Effector memory CD4-positive, alpha-beta T cell (primary cell): ENCODE measurements around the gene SMARCC2.

Experiments
- DNase-seq, 3 donors: peaks; one replicate each; pipeline ENCODE4 v3.0.0-alpha.2; 2020
- H3K27ac ChIP-seq: 2 replicates; pipeline ENCODE4 v1.7.0; 2013; ENCODE audit warnings: mild to moderate bottlenecking, low read length, moderate library complexity; ENCODE audit not compliant: insufficient read depth, poor library complexity, severe bottlenecking
- H3K27me3 ChIP-seq: replicated peaks from 2 replicates; pipeline ENCODE4 v1.7.0; 2013; ENCODE audit warnings: mild to moderate bottlenecking, low read length; ENCODE audit not compliant: insufficient read depth, control insufficient read depth, poor library complexity, severe bottlenecking
- H3K36me3 ChIP-seq: 2 replicates; pipeline ENCODE4 v1.7.0; 2013; ENCODE audit warnings: mild to moderate bottlenecking, low read length, moderate library complexity; ENCODE audit not compliant: control insufficient read depth, insufficient read depth
- H3K4me1 ChIP-seq: 2 replicates; pipeline ENCODE4 v1.7.0; 2013; ENCODE audit warnings: low read length, mild to moderate bottlenecking; ENCODE audit not compliant: control insufficient read depth, insufficient read depth, poor library complexity, severe bottlenecking
- H3K4me3 ChIP-seq: 2 replicates; pipeline ENCODE4 v1.7.0; 2013; ENCODE audit warnings: low read length, low read depth, mild to moderate bottlenecking; ENCODE audit not compliant: insufficient read depth, poor library complexity, severe bottlenecking
- H3K9me3 ChIP-seq: 2 replicates; pipeline ENCODE4 v1.7.0; 2013; ENCODE audit warnings: mild to moderate bottlenecking, low read length, moderate library complexity; ENCODE audit not compliant: control insufficient read depth

Gene SMARCC2

DNA sequence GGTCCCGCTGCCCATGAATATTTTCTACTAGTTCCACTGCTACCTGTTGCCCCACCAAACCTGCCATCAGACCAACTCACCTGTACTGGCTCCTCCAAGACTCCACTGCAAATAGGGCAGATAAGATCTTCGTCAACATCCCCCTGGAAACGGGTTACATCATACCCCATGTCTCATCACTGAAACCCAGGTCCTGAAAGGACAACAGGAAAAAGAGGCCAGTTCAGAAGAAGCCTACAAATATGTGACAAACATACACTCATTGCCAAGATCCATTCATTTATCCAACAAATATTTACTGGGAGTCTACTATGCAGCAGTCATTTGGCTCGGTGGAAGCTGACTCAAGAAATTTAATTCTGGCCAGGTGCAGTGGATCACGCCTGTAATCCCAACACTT is 24.6 kb upstream of the SMARCC2 start:
- Histone ChIP-seq H3K4me3 (no peak overlapping the region), H3K27me3 (no peaks in the 10 kb centered on the region), H3K4me1 (no peaks in the 10 kb centered on the region), H3K9me3 (no peaks in the 10 kb centered on the region), H3K36me3 (peaks cover 52% of the 10 kb centered on the region), H3K27ac (no peak overlapping the region)
- DNase-seq, result no peak

DNA sequence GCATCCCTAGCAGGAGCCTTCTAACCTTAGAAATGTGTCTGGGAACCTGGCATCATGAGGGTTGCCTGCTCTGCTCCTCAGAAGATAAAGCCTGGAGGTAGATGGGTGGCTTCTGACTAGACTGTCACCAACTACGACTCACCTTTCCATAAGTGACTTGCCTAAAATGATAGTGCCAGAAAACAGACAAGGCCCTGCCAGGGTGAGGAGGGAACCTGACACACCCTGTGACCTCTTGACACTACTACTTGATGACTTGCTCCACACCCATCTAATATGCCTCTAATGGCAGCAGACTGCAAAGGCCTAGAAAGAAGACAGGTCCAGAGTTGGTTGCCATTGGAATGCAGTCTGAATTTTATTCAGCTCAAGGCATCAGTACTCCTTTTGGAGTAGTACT is 23.1 kb upstream of the SMARCC2 start:
- Histone ChIP-seq H3K27ac (no peak overlapping the region), H3K4me1 (no peaks in the 10 kb centered on the region), H3K4me3 (no peak overlapping the region), H3K27me3 (no peaks in the 10 kb centered on the region), H3K36me3 (peaks cover 61% of the 10 kb centered on the region), H3K9me3 (no peaks in the 10 kb centered on the region)
- no peak for DNase-seq

GRCh38 chr12:56208006-56208405 is 18.7 kb upstream of the SMARCC2 start:
- no peak for DNase-seq
- no peaks in the 10 kb centered on the region for H3K4me1 ChIP-seq
- no peaks in the 10 kb centered on the region for H3K27me3 ChIP-seq
- no peaks in the 10 kb centered on the region for H3K9me3 ChIP-seq
- H3K4me3 ChIP-seq, result no peak overlapping the region
- H3K27ac ChIP-seq, result no peak overlapping the region
- H3K36me3 ChIP-seq, result peaks cover 58% of the 10 kb centered on the region

DNA sequence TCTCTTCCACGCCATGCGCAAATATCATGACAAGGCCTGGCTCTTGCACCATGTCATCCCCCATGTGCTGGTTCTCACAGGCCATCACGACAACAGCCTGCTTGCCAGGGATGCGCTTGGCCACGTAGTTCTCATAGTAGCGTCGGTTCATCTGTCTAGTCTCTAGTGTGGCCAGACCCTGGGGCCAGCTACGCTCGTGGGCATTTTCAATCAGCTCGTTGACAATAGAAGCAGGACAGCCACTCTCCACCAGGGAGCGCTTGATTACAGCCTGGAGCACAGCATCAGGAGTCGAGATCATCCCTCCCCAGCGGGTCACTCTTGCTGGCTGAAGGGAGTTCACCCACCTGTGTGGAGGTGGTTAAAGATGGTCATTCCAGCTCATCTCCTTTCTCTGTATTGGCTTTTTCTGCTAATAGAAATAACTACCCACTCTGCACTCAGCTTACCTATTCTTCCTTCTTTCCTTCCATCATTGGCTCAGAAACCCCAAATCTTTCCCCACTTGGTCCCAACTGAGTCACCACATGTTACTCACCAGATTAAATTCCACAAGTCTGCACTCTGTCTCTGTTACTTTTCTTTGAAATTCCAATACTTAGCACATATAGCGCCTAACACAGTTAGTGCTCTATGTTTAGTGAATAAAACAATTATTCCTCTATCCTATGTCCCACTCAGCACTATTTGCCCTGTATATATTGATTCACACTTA is 17.3 kb upstream of the SMARCC2 start:
- no peaks in the 10 kb centered on the region for H3K4me1 ChIP-seq
- no peak overlapping the region for H3K4me3 ChIP-seq
- H3K9me3 ChIP-seq, result no peaks in the 10 kb centered on the region
- H3K36me3 ChIP-seq, result peaks cover 45% of the 10 kb centered on the region
- DNase-seq, result no peak
- no peak overlapping the region for H3K27ac ChIP-seq
- H3K27me3 ChIP-seq, result no peaks in the 10 kb centered on the region

DNA sequence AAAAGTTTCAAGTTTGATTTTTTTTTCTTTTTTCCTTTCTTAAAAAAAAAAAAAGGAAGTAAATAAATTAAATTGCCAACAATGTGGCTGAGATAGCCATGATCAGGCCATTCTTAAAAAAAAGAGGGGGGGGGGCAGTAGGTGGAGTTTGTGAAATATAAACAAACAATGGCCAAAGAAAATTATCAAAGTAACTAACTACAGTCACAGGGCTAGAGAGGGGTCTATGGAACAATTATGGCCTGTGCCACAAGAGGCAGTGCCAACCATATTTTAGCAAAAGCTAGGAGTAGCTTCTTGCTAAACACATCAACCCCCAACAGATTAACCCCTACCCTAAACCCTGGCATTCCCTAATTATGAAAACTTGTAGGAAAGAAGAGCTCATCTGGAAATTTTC is 16.2 kb upstream of the SMARCC2 start:
- no peaks in the 10 kb centered on the region for H3K9me3 ChIP-seq
- peaks cover 36% of the 10 kb centered on the region for H3K36me3 ChIP-seq
- no peaks in the 10 kb centered on the region for H3K27me3 ChIP-seq
- H3K4me3 ChIP-seq, result no peak overlapping the region
- no peaks in the 10 kb centered on the region for H3K4me1 ChIP-seq
- H3K27ac ChIP-seq, result no peak overlapping the region
- DNase-seq, result no peak

DNA sequence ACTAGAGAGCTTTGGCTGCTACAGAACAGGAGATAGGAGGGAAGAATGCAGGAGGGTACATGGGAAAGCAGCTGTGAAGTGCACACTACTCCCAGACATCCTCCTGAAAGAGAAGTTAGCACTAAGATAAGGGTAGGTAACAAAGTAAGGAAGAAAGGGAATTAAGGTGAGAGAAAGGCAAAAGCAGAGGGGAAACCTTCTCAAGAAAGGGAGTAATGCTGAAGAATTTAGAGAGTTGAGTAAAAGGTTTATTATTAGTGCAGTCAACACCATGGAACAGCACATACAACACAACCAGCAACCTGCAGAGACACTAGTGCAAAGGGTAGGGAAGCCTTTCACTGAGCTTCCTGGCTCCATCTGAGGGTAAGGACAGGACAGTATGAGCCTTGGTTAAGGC is 15.0 kb upstream of the SMARCC2 start:
- H3K36me3 ChIP-seq, result peaks cover 30% of the 10 kb centered on the region
- no peaks in the 10 kb centered on the region for H3K4me1 ChIP-seq
- H3K27ac ChIP-seq, result no peak overlapping the region
- H3K27me3 ChIP-seq, result no peaks in the 10 kb centered on the region
- no peak overlapping the region for H3K4me3 ChIP-seq
- DNase-seq, result no peak
- no peaks in the 10 kb centered on the region for H3K9me3 ChIP-seq

DNA sequence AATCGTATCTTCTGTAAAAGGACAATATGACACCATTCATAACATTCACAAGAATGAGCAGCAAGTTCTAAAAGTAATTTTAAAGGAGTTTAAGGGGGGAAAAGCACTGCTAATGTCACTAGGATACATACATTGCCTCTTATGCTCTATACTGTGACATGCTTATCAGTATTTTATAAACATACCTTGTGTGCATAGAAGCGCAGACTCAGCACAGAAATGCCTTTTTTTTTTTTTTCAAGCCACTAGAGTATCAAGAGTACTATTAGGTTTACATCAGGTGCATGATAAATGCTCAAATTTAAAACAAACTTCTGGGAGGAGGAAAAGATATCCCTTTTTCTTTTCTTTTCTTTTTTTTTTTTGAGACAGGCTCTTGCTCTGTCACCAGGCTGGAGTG is 13.6 kb upstream of the SMARCC2 start:
- Histone ChIP-seq H3K27me3 (no peaks in the 10 kb centered on the region), H3K4me3 (no peak overlapping the region), H3K4me1 (no peaks in the 10 kb centered on the region), H3K36me3 (peaks cover 27% of the 10 kb centered on the region), H3K9me3 (no peaks in the 10 kb centered on the region), H3K27ac (no peak overlapping the region)
- no peak for DNase-seq

GRCh38 chr12:56202366-56202765 is 13.1 kb upstream of the SMARCC2 start:
- H3K4me3 ChIP-seq, result no peak overlapping the region
- H3K27ac ChIP-seq, result no peak overlapping the region
- no peak for DNase-seq
- H3K27me3 ChIP-seq, result no peaks in the 10 kb centered on the region
- peaks cover 22% of the 10 kb centered on the region for H3K36me3 ChIP-seq
- no peaks in the 10 kb centered on the region for H3K9me3 ChIP-seq
- no peaks in the 10 kb centered on the region for H3K4me1 ChIP-seq

GRCh38 chr12:56198836-56199235 is 9.6 kb upstream of the SMARCC2 start:
- H3K27ac ChIP-seq, result no peak overlapping the region
- H3K4me3 ChIP-seq, result no peak overlapping the region
- H3K36me3 ChIP-seq, result no peaks in the 10 kb centered on the region
- H3K27me3 ChIP-seq, result no peaks in the 10 kb centered on the region
- no peaks in the 10 kb centered on the region for H3K4me1 ChIP-seq
- DNase-seq, result no peak
- no peaks in the 10 kb centered on the region for H3K9me3 ChIP-seq

- DNase-seq, result no peak
- H3K27ac ChIP-seq, result no peak overlapping the region
- no peaks in the 10 kb centered on the region for H3K4me1 ChIP-seq
- no peak overlapping the region for H3K4me3 ChIP-seq
- no peaks in the 10 kb centered on the region for H3K9me3 ChIP-seq
- no peaks in the 10 kb centered on the region for H3K27me3 ChIP-seq
- H3K36me3 ChIP-seq, result no peaks in the 10 kb centered on the region
Measured at GRCh38 chr12:56197921-56198635, 8.8 kb upstream of the SMARCC2 start.
